ENCODE data around the gene SLC22A23. TPM values are rescaled to one million over a fixed set of nuclear protein-coding genes. Genes with fewer than 3 reads are reported as not detected.

The SLC22A23 gene
- total and polyA plus RNA-seq, 8 donors: 5.9 to 241 (median 18.9) TPM

GRCh38 chr6:3285049-3285639, 171.7 kb downstream of the SLC22A23 start:
- H3K36me3 ChIP-seq: peaks cover 11 to 90% (median 55%) of the 10 kb centered on the region in 4 donors
- TF ChIP-seq POLR2A (IDR thresholded peaks at IDR 0.05) (no peak), EP300 (IDR thresholded peaks at IDR 0.05) (no peak), POLR2AphosphoS5 (IDR thresholded peaks at IDR 0.05) (no peak), CTCF (IDR thresholded peaks at IDR 0.05) (no peak)
- WGBS, 5 donors: 90 to 94% (median 91%) methylated on average over 16 to 19 of the region's 19 CpGs
- intact Hi-C loops (cut with DNase I; ENCODE audit: low total_unique reads): no loop called here
- no peak for DNase-seq
- H3K4me3 ChIP-seq: no peak overlapping the region
- H3K27ac ChIP-seq: no peak overlapping the region
- H3K4me1 ChIP-seq: peaks cover 0 to 24% (median 11%) of the 10 kb centered on the region in 4 donors
- no peaks in the 10 kb centered on the region for H3K9me3 ChIP-seq
- no peaks in the 10 kb centered on the region for H3K27me3 ChIP-seq

- intact Hi-C loops (cut with DNase I; ENCODE audit: low total_unique reads): no loop called here
Observed at GRCh38 chr6:3284436-3284876, 172.4 kb downstream of the SLC22A23 start.

DNA sequence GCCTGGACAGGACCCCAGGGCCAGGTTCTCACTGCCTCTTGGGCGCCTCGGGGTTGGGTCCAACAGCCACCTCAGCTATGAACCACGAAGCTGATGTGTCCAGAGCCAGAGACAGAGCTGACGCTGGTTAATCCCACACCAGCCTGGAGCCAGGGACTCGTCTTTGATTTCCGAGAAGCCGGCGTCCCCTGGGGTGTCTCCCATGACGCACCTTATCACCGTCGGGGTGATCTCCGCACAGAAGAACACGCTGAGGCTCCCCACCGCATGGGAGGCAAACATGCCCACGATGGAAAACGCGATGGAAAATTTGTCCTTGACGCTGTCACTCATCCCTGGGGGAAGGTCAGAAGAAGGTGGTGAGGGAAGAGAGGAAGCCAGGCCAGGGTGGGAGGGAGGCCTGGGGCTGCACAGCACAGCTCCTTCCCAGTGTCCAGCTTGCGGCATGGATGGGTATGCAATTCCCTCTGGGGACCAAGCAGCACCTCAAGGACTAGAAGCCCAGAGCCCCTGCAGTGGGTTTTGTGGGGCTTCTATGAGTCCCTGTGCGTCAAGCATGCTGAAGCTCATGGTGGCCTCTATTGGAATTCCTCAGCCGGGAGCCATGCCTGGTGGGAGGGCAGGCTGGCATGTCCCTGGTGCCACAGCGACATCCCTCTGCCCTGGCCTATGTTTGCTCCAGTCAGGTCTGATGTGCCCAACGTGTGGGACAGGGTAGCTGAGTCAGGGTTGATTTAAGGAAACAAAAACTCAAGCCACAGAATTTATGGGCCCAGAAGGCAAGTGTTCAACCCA, 173.0 kb downstream of the SLC22A23 start:
- H3K27me3 ChIP-seq: no peaks in the 10 kb centered on the region
- intact Hi-C loops (cut with DNase I; ENCODE audit: low total_unique reads): no loop called here
- 85 to 92% (median 90%) methylated on average over 21 to 23 of the region's 23 CpGs for WGBS, 5 donors
- peaks cover 0 to 28% (median 13%) of the 10 kb centered on the region in 4 donors for H3K4me1 ChIP-seq
- H3K4me3 ChIP-seq: no peak overlapping the region
- H3K27ac ChIP-seq: no peak overlapping the region
- no peak for TF ChIP-seq EP300 (IDR thresholded peaks at IDR 0.05)
- no peak for TF ChIP-seq POLR2A (IDR thresholded peaks at IDR 0.05)
- no peak for TF ChIP-seq POLR2AphosphoS5 (IDR thresholded peaks at IDR 0.05)
- no peak for TF ChIP-seq CTCF (IDR thresholded peaks at IDR 0.05)
- DNase-seq: no peak
- H3K36me3 ChIP-seq: peaks cover 11 to 77% (median 55%) of the 10 kb centered on the region in 4 donors
- H3K9me3 ChIP-seq: no peaks in the 10 kb centered on the region

More at GRCh38 chr6:3284436-3284876, 172.4 kb downstream of the SLC22A23 start:
- Histone ChIP-seq H3K4me3 (no peak overlapping the region), H3K9me3 (no peaks in the 10 kb centered on the region), H3K4me1 (peaks cover 0 to 28% (median 13%) of the 10 kb centered on the region in 4 donors), H3K36me3 (peaks cover 11 to 83% (median 55%) of the 10 kb centered on the region in 4 donors), H3K27me3 (no peaks in the 10 kb centered on the region), H3K27ac (no peak overlapping the region)
- WGBS, 5 donors: 74 to 84% (median 82%) methylated on average over 7 to 17 of the region's 17 CpGs
- no peak for DNase-seq
- TF ChIP-seq CTCF (IDR thresholded peaks at IDR 0.05) (no peak), POLR2AphosphoS5 (IDR thresholded peaks at IDR 0.05) (no peak), POLR2A (IDR thresholded peaks at IDR 0.05) (no peak), EP300 (IDR thresholded peaks at IDR 0.05) (no peak)

DNA sequence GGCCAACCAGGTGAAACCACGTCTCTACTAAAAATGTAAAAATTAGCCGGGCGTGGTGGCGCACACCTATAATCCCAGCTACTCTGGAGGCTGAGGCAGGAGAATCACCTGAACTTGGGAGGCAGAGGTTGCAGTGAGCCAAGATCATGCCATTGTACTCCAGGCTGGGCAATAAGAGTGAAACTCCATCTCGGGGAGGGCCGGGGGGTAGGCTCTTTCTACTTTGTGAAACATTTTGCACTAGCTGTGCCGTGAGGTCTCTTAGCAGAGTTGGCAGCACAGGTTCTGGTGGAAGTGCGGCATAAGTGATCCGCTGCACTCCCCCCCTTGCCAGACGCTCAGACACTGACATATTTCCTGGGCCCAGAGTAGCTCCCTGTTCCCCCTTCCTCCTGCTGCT, 173.6 kb downstream of the SLC22A23 start:
- 83 to 94% (median 92%) methylated on average over 10 of the region's 10 CpGs for WGBS, 5 donors
- Histone ChIP-seq H3K27me3 (no peaks in the 10 kb centered on the region), H3K27ac (no peak overlapping the region), H3K36me3 (peaks cover 11 to 71% (median 57%) of the 10 kb centered on the region in 4 donors), H3K4me1 (peaks cover 0 to 28% (median 13%) of the 10 kb centered on the region in 4 donors), H3K9me3 (no peaks in the 10 kb centered on the region), H3K4me3 (no peak overlapping the region)
- no peak for DNase-seq
- intact Hi-C loops (cut with DNase I; ENCODE audit: low total_unique reads): no loop called here
- no peak for TF ChIP-seq POLR2AphosphoS5 (IDR thresholded peaks at IDR 0.05)
- TF ChIP-seq POLR2A (IDR thresholded peaks at IDR 0.05): no peak
- no peak for TF ChIP-seq CTCF (IDR thresholded peaks at IDR 0.05)
- TF ChIP-seq EP300 (IDR thresholded peaks at IDR 0.05): no peak

Measured in stomach (tissue), 9 donors.